ENCODE measurements around the gene PHACTR1.

GRCh38 chr6:13074415-13075140 is 358.0 kb downstream of the PHACTR1 start:
- TF ChIP-seq CTCF (IDR thresholded peaks at IDR 0.05; ENCODE audit: low read length) (no peak), EZH2 (IDR thresholded peaks at IDR 0.05; ENCODE audit: borderline replicate concordance, low read length) (no peak)

All from OCI-LY1 (cell line).